Panc1 (cell line): Measurements from ENCODE around the gene STPG1.
A peak's percentile ranks its signal among the peaks of the same experiment; 100 is the strongest.

ENCODE experiments used
- POLR2AphosphoS5 ChIP-seq: IDR thresholded peaks from 2 replicates; pipeline ENCODE4 v1.6.1; 2012; ENCODE audit warnings: mild to moderate bottlenecking, low read depth, low read length, moderate library complexity
- SIN3A ChIP-seq: IDR thresholded peaks from 2 replicates; pipeline ENCODE4 v1.6.1; 2012; ENCODE audit warnings: low read depth, mild to moderate bottlenecking, low read length, moderate library complexity, borderline replicate concordance; ENCODE audit not compliant: insufficient read depth
- TCF7L2 ChIP-seq: IDR thresholded peaks from 2 replicates; pipeline ENCODE4 v1.6.1; 2011; ENCODE audit warnings: mild to moderate bottlenecking, low read depth, low read length, inconsistent platforms
- TF ChIP-seq, protein P1 (sequence below): fragments of 450-650 bp; IDR thresholded peaks from 2 replicates; pipeline ENCODE4 v1.5.1; 2017; ENCODE audit warnings: mild to moderate bottlenecking
- TF ChIP-seq, protein P2 (sequence below), 2 experiments: IDR thresholded peaks; 2 replicates each; pipeline ENCODE4 v1.6.1; 2011 to 2012; ENCODE audit warnings: low read depth in 2 of 2, control low read depth in 1 of 2, low read length in 1 of 2, mild to moderate bottlenecking in 1 of 2, moderate library complexity in 1 of 2; ENCODE audit not compliant: insufficient read depth in 1 of 2

- TF ChIP-seq, protein P1, sequence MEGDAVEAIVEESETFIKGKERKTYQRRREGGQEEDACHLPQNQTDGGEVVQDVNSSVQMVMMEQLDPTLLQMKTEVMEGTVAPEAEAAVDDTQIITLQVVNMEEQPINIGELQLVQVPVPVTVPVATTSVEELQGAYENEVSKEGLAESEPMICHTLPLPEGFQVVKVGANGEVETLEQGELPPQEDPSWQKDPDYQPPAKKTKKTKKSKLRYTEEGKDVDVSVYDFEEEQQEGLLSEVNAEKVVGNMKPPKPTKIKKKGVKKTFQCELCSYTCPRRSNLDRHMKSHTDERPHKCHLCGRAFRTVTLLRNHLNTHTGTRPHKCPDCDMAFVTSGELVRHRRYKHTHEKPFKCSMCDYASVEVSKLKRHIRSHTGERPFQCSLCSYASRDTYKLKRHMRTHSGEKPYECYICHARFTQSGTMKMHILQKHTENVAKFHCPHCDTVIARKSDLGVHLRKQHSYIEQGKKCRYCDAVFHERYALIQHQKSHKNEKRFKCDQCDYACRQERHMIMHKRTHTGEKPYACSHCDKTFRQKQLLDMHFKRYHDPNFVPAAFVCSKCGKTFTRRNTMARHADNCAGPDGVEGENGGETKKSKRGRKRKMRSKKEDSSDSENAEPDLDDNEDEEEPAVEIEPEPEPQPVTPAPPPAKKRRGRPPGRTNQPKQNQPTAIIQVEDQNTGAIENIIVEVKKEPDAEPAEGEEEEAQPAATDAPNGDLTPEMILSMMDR: peak; percentile 98
- TF ChIP-seq, protein P2, sequence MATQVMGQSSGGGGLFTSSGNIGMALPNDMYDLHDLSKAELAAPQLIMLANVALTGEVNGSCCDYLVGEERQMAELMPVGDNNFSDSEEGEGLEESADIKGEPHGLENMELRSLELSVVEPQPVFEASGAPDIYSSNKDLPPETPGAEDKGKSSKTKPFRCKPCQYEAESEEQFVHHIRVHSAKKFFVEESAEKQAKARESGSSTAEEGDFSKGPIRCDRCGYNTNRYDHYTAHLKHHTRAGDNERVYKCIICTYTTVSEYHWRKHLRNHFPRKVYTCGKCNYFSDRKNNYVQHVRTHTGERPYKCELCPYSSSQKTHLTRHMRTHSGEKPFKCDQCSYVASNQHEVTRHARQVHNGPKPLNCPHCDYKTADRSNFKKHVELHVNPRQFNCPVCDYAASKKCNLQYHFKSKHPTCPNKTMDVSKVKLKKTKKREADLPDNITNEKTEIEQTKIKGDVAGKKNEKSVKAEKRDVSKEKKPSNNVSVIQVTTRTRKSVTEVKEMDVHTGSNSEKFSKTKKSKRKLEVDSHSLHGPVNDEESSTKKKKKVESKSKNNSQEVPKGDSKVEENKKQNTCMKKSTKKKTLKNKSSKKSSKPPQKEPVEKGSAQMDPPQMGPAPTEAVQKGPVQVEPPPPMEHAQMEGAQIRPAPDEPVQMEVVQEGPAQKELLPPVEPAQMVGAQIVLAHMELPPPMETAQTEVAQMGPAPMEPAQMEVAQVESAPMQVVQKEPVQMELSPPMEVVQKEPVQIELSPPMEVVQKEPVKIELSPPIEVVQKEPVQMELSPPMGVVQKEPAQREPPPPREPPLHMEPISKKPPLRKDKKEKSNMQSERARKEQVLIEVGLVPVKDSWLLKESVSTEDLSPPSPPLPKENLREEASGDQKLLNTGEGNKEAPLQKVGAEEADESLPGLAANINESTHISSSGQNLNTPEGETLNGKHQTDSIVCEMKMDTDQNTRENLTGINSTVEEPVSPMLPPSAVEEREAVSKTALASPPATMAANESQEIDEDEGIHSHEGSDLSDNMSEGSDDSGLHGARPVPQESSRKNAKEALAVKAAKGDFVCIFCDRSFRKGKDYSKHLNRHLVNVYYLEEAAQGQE (IDR thresholded peaks at IDR 0.05; ENCODE audit: insufficient read depth in 1 of 2, low read depth in 2 of 2, low read length in 1 of 2): 0 out of 4 replicates have a peak, but pooled peaks of 1 of the 2 experiments have one; percentile 48
- no peak for TF ChIP-seq POLR2AphosphoS5
- TF ChIP-seq TCF7L2: no peak
- no peak for TF ChIP-seq SIN3A
These were observed 22.4 kb downstream of the STPG1 start for GRCh38 chr1:24390924-24391782.
